GM21423 (cell line): ENCODE data around the gene AFF2.

Experiments
- ATAC-seq: cut with Tn5 transposase; IDR thresholded peaks from one replicate; pipeline ENCODE4 v1.9.1; 2021; ENCODE audit warnings: mild to moderate bottlenecking, moderate library complexity; ENCODE audit not compliant: unreplicated experiment

Gene AFF2

GRCh38 chrX:148715361-148715760 lies 214.9 kb downstream of the AFF2 start:
- no peak for ATAC-seq

GRCh38 chrX:148722966-148723365 lies 222.5 kb downstream of the AFF2 start:
- ATAC-seq = no peak

GRCh38 chrX:148723551-148723950 lies 223.1 kb downstream of the AFF2 start:
- ATAC-seq = no peak

GRCh38 chrX:148728901-148729300 lies 228.5 kb downstream of the AFF2 start:
- ATAC-seq = no peak

- ATAC-seq = no peak
These were observed 232.3 kb downstream of the AFF2 start for GRCh38 chrX:148732743-148733142.

GRCh38 chrX:148741441-148741840 lies 241.0 kb downstream of the AFF2 start:
- no peak for ATAC-seq

GRCh38 chrX:148755111-148755510 lies 254.7 kb downstream of the AFF2 start:
- no peak for ATAC-seq

- ATAC-seq = no peak
These were observed 263.5 kb downstream of the AFF2 start for GRCh38 chrX:148763896-148764295.

GRCh38 chrX:148768296-148768695 lies 267.9 kb downstream of the AFF2 start:
- no peak for ATAC-seq

- ATAC-seq = no peak
These were observed 271.0 kb downstream of the AFF2 start for GRCh38 chrX:148771440-148771839.

GRCh38 chrX:148774276-148774675 lies 273.9 kb downstream of the AFF2 start:
- no peak for ATAC-seq

- ATAC-seq = no peak
These were observed 283.7 kb downstream of the AFF2 start for GRCh38 chrX:148784137-148784536.

GRCh38 chrX:148784856-148785255 lies 284.4 kb downstream of the AFF2 start:
- ATAC-seq = no peak

GRCh38 chrX:148785256-148785655 lies 284.8 kb downstream of the AFF2 start:
- ATAC-seq = no peak

- no peak for ATAC-seq
These were observed 288.0 kb downstream of the AFF2 start for GRCh38 chrX:148788449-148788848.

- ATAC-seq = no peak
These were observed 293.9 kb downstream of the AFF2 start for GRCh38 chrX:148794350-148794749.

- no peak for ATAC-seq
These were observed 304.4 kb downstream of the AFF2 start for GRCh38 chrX:148804579-148805355.

- no peak for ATAC-seq
These were observed 305.9 kb downstream of the AFF2 start for GRCh38 chrX:148806145-148806870.

GRCh38 chrX:148808833-148809232 lies 308.4 kb downstream of the AFF2 start:
- ATAC-seq = no peak

- no peak for ATAC-seq
These were observed 310.8 kb downstream of the AFF2 start for GRCh38 chrX:148811236-148811635.

GRCh38 chrX:148813422-148813821 lies 313.0 kb downstream of the AFF2 start:
- ATAC-seq = no peak

GRCh38 chrX:148813967-148814366 lies 313.6 kb downstream of the AFF2 start:
- no peak for ATAC-seq
